Endothelial cell of umbilical vein (primary cell): ENCODE data around the gene CLTCL1.

Experiments
- CTCF ChIP-seq, 2 donors: IDR thresholded peaks; 1 replicate in 1 of 2; 2 replicates in 1 of 2; pipeline ENCODE4 v1.5.1; 2011; ENCODE audit warnings: low read length in 2 of 2, mild to moderate bottlenecking in 2 of 2, moderate library complexity in 2 of 2, control low read depth in 1 of 2, inconsistent platforms in 1 of 2, low read depth in 1 of 2; ENCODE audit not compliant: insufficient read depth in 1 of 2; ENCODE audit errors: extremely low read depth in 1 of 2
- EZH2 ChIP-seq: IDR thresholded peaks from 2 replicates; pipeline ENCODE4 v1.6.1; 2012; ENCODE audit warnings: borderline replicate concordance, low read depth, mild to moderate bottlenecking, moderate library complexity, low read length, inconsistent platforms; ENCODE audit not compliant: severe bottlenecking
- JUN ChIP-seq: IDR thresholded peaks from 2 replicates; pipeline ENCODE4 v1.6.1; 2011; ENCODE audit warnings: borderline replicate concordance, low read depth; ENCODE audit not compliant: insufficient read length, insufficient read depth
- MAX ChIP-seq: IDR thresholded peaks from 2 replicates; pipeline ENCODE4 v1.6.1; 2011; ENCODE audit not compliant: insufficient read depth, insufficient read length
- POLR2AphosphoS5 ChIP-seq: IDR thresholded peaks from 2 replicates; pipeline ENCODE4 v1.6.1; 2012; ENCODE audit warnings: low read depth, mild to moderate bottlenecking, control low read depth, low read length, moderate library complexity; ENCODE audit not compliant: insufficient read depth

- no peak for TF ChIP-seq CTCF (IDR thresholded peaks at IDR 0.05; ENCODE audit: extremely low read depth in 1 of 2, insufficient read depth in 1 of 2, low read depth in 1 of 2, low read length in 2 of 2)
- TF ChIP-seq POLR2AphosphoS5: no peak
- no peak for TF ChIP-seq JUN
- TF ChIP-seq EZH2: no peak
- TF ChIP-seq MAX: no peak
Observed at GRCh38 chr22:19258371-19258770, 33.1 kb downstream of the CLTCL1 start.
